Fibroblast of villous mesenchyme (primary cell): ENCODE results near the gene TSPAN17. TPM values are rescaled to one million over a fixed set of nuclear protein-coding genes. Genes with fewer than 3 reads are reported as not detected.
"Not testable (repeated sequence)": the region's sequence is repeated elsewhere in the genome, so short reads cannot be mapped to it uniquely, and the experiment has no call there.

ENCODE experiments used
- DNase-seq: peaks from one replicate; pipeline ENCODE4 v3.0.0-alpha.2; 2010; ENCODE audit warnings: low read depth
- H3K4me3 ChIP-seq: 2 replicates; pipeline ENCODE4 v1.5.1; 2011; ENCODE audit warnings: low read depth, mild to moderate bottlenecking, low read length
- CTCF ChIP-seq: IDR thresholded peaks from 2 replicates; pipeline ENCODE4 v1.5.1; 2012; ENCODE audit warnings: low read depth, mild to moderate bottlenecking, low read length; ENCODE audit not compliant: insufficient read depth
- total RNA-seq: library from RNA; depleted of rRNA; stranded (reverse); fragments of >200 nt; gene quantifications from 2 replicates; pipeline ENCODE4 v1.2.3, GENCODE V29; 2012

Gene TSPAN17
- total RNA-seq, 1 donor: 38.0 TPM

GRCh38 chr5:176695073-176695472 is 47.8 kb downstream of the TSPAN17 start:
- no peak for TF ChIP-seq CTCF
- no peak for DNase-seq
- no peak overlapping the region for H3K4me3 ChIP-seq

GRCh38 chr5:176697267-176697933 is 50.1 kb downstream of the TSPAN17 start:
- DNase-seq: no peak
- no peak for TF ChIP-seq CTCF
- H3K4me3 ChIP-seq: no peak overlapping the region

- no peak for TF ChIP-seq CTCF
- DNase-seq: no peak
- H3K4me3 ChIP-seq: no peak overlapping the region
Measured at GRCh38 chr5:176697934-176698538, 50.8 kb downstream of the TSPAN17 start.

GRCh38 chr5:176699446-176699845 is 52.2 kb downstream of the TSPAN17 start:
- not testable (repeated sequence) for DNase-seq, H3K4me3 ChIP-seq

GRCh38 chr5:176700239-176700847 is 53.1 kb downstream of the TSPAN17 start:
- peak; percentile 34 for TF ChIP-seq CTCF
- H3K4me3 ChIP-seq: no peak overlapping the region
- peak; percentile 5 for DNase-seq

GRCh38 chr5:176702671-176703641 is 55.7 kb downstream of the TSPAN17 start:
- no peak for DNase-seq

More at GRCh38 chr5:176702671-176703641, 55.7 kb downstream of the TSPAN17 start:
- no peak for TF ChIP-seq CTCF
- no peak overlapping the region for H3K4me3 ChIP-seq
